Ishikawa (cell line): Measurements from ENCODE around the gene TNNI3.

Source experiments
- CEBPB ChIP-seq: IDR thresholded peaks from 2 replicates; pipeline ENCODE4 v1.6.1; 2012
- CREB1 ChIP-seq: IDR thresholded peaks from 2 replicates; pipeline ENCODE4 v1.6.1; 2012; ENCODE audit warnings: low read depth
- EGR1 ChIP-seq: IDR thresholded peaks from 2 replicates; pipeline ENCODE4 v1.6.1; 2012
- EP300 ChIP-seq: IDR thresholded peaks from 2 replicates; pipeline ENCODE4 v1.6.1; 2012; ENCODE audit warnings: borderline replicate concordance
- FOXM1 ChIP-seq: IDR thresholded peaks from 2 replicates; pipeline ENCODE4 v1.6.1; 2012; ENCODE audit warnings: low read depth, borderline replicate concordance
- MAX ChIP-seq: IDR thresholded peaks from 2 replicates; pipeline ENCODE4 v1.6.1; 2012
- NFIC ChIP-seq: IDR thresholded peaks from 2 replicates; pipeline ENCODE4 v1.6.1; 2012
- RAD21 ChIP-seq: IDR thresholded peaks from 2 replicates; pipeline ENCODE4 v1.6.1; 2012; ENCODE audit warnings: low read depth
- REST ChIP-seq: IDR thresholded peaks from 2 replicates; pipeline ENCODE4 v1.6.1; 2012; ENCODE audit warnings: low read depth, mild to moderate bottlenecking
- TAF1 ChIP-seq: IDR thresholded peaks from 2 replicates; pipeline ENCODE4 v1.6.1; 2012; ENCODE audit warnings: low read depth, mild to moderate bottlenecking
- TCF12 ChIP-seq: IDR thresholded peaks from 2 replicates; pipeline ENCODE4 v1.6.1; 2012; ENCODE audit warnings: low read depth
- TEAD4 ChIP-seq: IDR thresholded peaks from 2 replicates; pipeline ENCODE4 v1.6.1; 2012
- USF1 ChIP-seq: IDR thresholded peaks from 2 replicates; pipeline ENCODE4 v1.6.1; 2012
- YY1 ChIP-seq: IDR thresholded peaks from 2 replicates; pipeline ENCODE4 v1.6.1; 2012; ENCODE audit warnings: low read depth
- ZBTB7A ChIP-seq: IDR thresholded peaks from 2 replicates; pipeline ENCODE4 v1.6.1; 2012; ENCODE audit warnings: low read depth

Gene TNNI3

DNA sequence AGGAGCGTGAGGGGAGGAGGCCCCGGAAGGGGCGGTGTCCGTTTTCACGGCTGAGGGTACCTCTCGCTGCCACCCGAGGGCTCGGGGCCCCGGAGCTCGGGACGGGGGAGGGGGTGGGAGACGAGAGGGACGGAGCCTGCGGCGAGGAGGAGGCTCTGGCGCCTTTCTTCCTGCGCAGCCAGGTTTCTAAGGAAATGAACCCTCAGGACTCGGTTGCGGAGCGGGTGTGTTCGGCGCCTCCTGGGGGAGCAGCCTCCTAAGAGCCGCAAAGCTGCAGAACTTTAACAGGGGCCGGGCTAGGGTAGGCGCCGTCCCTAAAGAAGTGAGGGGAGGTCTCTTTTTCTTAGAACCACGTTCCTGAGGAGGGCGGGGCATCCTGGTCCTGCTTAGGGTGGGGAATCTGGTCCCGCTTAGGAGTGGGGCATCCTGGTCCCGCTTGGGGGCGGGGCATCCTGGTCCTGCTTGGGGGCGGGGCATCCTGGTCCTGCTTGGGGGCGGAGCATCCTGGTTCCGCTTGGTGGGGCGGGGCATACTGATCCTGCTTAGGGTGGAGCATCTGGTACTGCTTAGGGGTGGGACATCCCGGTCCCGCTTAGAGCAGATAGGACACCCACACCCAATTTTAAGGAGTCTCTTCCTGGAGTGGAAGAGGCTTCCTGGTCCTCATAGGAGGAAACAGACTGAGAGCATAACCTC, 16.3 kb upstream of the TNNI3 start:
- no peak for TF ChIP-seq TCF12
- no peak for TF ChIP-seq USF1
- no peak for TF ChIP-seq FOXM1
- no peak for TF ChIP-seq TAF1
- no peak for TF ChIP-seq REST
- no peak for TF ChIP-seq RAD21
- TF ChIP-seq CREB1: no peak
- TF ChIP-seq NFIC: no peak
- no peak for TF ChIP-seq CEBPB
- no peak for TF ChIP-seq YY1
- no peak for TF ChIP-seq ZBTB7A
- no peak for TF ChIP-seq MAX
- no peak for TF ChIP-seq EGR1
- no peak for TF ChIP-seq TEAD4
- no peak for TF ChIP-seq EP300

- TF ChIP-seq REST: no peak
- no peak for TF ChIP-seq TCF12
- TF ChIP-seq CREB1: no peak
- no peak for TF ChIP-seq EP300
- TF ChIP-seq TEAD4: no peak
- no peak for TF ChIP-seq TAF1
- TF ChIP-seq USF1: no peak
- TF ChIP-seq YY1: no peak
- TF ChIP-seq ZBTB7A: no peak
- TF ChIP-seq CEBPB: no peak
- no peak for TF ChIP-seq EGR1
- no peak for TF ChIP-seq FOXM1
- no peak for TF ChIP-seq MAX
- TF ChIP-seq RAD21: no peak
- TF ChIP-seq NFIC: no peak
Observed at GRCh38 chr19:55173186-55173713, 15.7 kb upstream of the TNNI3 start.

DNA sequence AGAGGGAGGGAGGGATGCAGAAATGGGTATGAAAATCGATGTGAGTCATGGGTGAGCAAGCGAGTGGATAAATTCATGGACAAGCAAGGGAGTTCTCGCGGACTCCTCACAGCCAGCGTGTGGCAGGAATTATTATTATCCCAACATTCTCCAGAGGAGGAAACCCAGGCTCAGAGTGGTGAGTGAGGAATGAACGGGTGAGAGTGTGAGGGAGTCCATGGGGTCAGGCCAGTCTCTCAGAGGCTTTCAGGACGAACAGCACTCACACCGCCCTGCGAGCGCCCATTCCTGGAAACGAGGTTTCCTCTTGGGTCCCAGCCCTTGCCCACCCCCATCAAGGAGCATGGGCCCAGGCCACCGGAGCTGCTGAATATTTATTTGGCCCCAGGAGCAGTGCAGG, 15.2 kb upstream of the TNNI3 start:
- TF ChIP-seq MAX (no peak), EGR1 (no peak)

DNA sequence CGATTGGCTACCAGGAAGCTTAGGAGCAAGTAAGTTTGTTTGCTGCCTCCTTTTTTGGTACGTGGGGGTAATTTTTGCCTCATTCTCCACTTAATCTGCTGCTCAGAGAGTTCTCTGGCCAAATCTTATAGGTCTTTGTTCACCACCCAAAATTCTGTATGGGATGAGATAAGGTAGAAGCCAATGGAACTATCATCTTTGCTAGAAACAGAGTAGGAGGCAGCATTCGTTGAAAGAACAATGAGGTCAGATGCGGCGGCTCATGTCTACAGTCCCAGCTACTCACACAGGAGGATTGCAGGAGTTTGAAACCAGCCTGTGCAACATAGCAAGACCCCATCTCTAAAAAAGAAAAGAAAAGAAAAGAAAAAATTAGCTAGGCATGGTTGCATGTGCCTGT, 13.9 kb upstream of the TNNI3 start:
- no peak for TF ChIP-seq TEAD4
- TF ChIP-seq RAD21: no peak
- no peak for TF ChIP-seq FOXM1
- no peak for TF ChIP-seq REST
- TF ChIP-seq TCF12: no peak
- TF ChIP-seq NFIC: no peak
- TF ChIP-seq USF1: no peak
- TF ChIP-seq CREB1: no peak
- TF ChIP-seq EP300: no peak
